K562 (cell line): Measurements from ENCODE around the gene VILL. TPM values are rescaled to one million over a fixed set of nuclear protein-coding genes. Genes with fewer than 3 reads are reported as not detected.

Experiments
- CCAR2 ChIP-seq: fragments of 200-400 bp; formaldehyde crosslinking; IDR thresholded peaks from 2 replicates; pipeline ENCODE4 v1.6.1; 2017; ENCODE audit warnings: mild to moderate bottlenecking, low read depth, low read length
- E2F5 ChIP-seq: sonication (generic); formaldehyde crosslinking; IDR thresholded peaks from 2 replicates; pipeline ENCODE4 v1.8.0; 2022; ENCODE audit warnings: mild to moderate bottlenecking, missing genetic modification reagents
- E2F8 ChIP-seq: fragments of 450-650 bp; IDR thresholded peaks from 2 replicates; pipeline ENCODE4 v1.7.1; 2018; ENCODE audit warnings: mild to moderate bottlenecking, low read depth; ENCODE audit not compliant: partially characterized antibody
- EZH2 ChIP-seq: IDR thresholded peaks from 2 replicates; pipeline ENCODE4 v1.6.1; 2012; ENCODE audit warnings: low read depth, mild to moderate bottlenecking, inconsistent platforms, low read length, borderline replicate concordance
- FOXA3 ChIP-seq, 2 experiments: fragments of 450-650 bp in 1 of 2; sonication (generic) in 1 of 2; formaldehyde crosslinking; IDR thresholded peaks in 1 of 2; conservative IDR thresholded peaks in 1 of 2; 2 replicates each; pipeline versions ENCODE4 v1.4.0 to v1.8.0; 2020 to 2022; ENCODE audit warnings: mild to moderate bottlenecking in 2 of 2, missing genetic modification reagents in 1 of 2
- HBP1 ChIP-seq: fragments of 450-650 bp; formaldehyde crosslinking; IDR thresholded peaks from 2 replicates; pipeline ENCODE4 v1.4.0; 2022; ENCODE audit warnings: missing genetic modification characterization
- ILK ChIP-seq: fragments of 450-650 bp; IDR thresholded peaks from 2 replicates; pipeline ENCODE4 v1.6.1; 2016; ENCODE audit warnings: missing genetic modification characterization, low read depth, mild to moderate bottlenecking, missing compliant biosample characterization, moderate library complexity, borderline replicate concordance
- KDM2B ChIP-seq: fragments of 250-450 bp; sonication (Bioruptor Pico); IDR thresholded peaks from 2 replicates; pipeline ENCODE4 v1.8.0; 2021; ENCODE audit warnings: mild to moderate bottlenecking, moderate library complexity
- KLF10 ChIP-seq: fragments of 250-450 bp; sonication (Bioruptor Pico); IDR thresholded peaks from 2 replicates; pipeline ENCODE4 v1.6.1; 2021; ENCODE audit warnings: matching md5 sums
- MBD1 ChIP-seq: fragments of 250-450 bp; sonication (Bioruptor Pico); IDR thresholded peaks from 2 replicates; pipeline ENCODE4 v1.8.0; 2022; ENCODE audit warnings: inconsistent platforms
- RBM22 ChIP-seq: fragments of 200-400 bp; formaldehyde crosslinking; IDR thresholded peaks from 2 replicates; pipeline ENCODE4 v1.6.1; 2018; ENCODE audit warnings: low read length, low read depth; ENCODE audit not compliant: poor library complexity, severe bottlenecking
- ZBTB12 ChIP-seq: fragments of 250-450 bp; sonication (Bioruptor Pico); IDR thresholded peaks from 2 replicates; pipeline ENCODE4 v1.4.0; 2020
- ZBTB49 ChIP-seq: sonication (generic); formaldehyde crosslinking; IDR thresholded peaks from 2 replicates; pipeline ENCODE4 v1.8.0; 2022; ENCODE audit warnings: missing genetic modification reagents, mild to moderate bottlenecking, borderline replicate concordance
- polyA plus RNA-seq, 8 experiments: library from polyadenylated mRNA; depleted of rRNA in 4 of 8; stranded (reverse) in 5 of 8; unstranded in 3 of 8; fragments of >200 nt; fragmentation: Nextera tagmentation in 2 of 8; fragmentation: Illumina TruSeq in 1 of 8; extraction: Ambion mirVana in 2 of 8; extraction: Trizol in 1 of 8; gene quantifications; 2 replicates each; pipeline versions ENCODE4 v1.2.1 to v1.2.3, GENCODE V29; 2011 to 2014; ENCODE audit warnings: inconsistent platforms in 1 of 8, missing spikeins in 1 of 8
- total RNA-seq, 7 experiments: library from RNA; depleted of rRNA in 6 of 7; stranded (reverse); fragments of >200 nt in 6 of 7; fragmentation: Illumina TruSeq in 2 of 7; extraction: Trizol in 2 of 7; gene quantifications; 2 replicates each; pipeline versions ENCODE4 v1.2.1 to v1.2.3, GENCODE V29; 2011 to 2021; ENCODE audit warnings: low replicate concordance in 1 of 7

VILL gene
- total and polyA plus RNA-seq, 9 of the 15 experiments (the other 6 are each of a cell fraction or from before 2014, with no cell fraction given): 0.11 to 16.0 (median 8.8) TPM

- TF ChIP-seq ZBTB49 (CRISPR knock-in tag): peak; percentile 78; the same call in 1 of the 2 replicates
- TF ChIP-seq RBM22: no peak
- peak; percentile 96 for TF ChIP-seq E2F5 (CRISPR knock-in tag)
- no peak for TF ChIP-seq ILK (tag)
- TF ChIP-seq CCAR2: no peak
- no peak for TF ChIP-seq KDM2B (CRISPR knock-in tag)
- 0 out of 2 replicates have a peak, but pooled peaks have one; percentile 13 for TF ChIP-seq KLF10 (CRISPR knock-in tag)
- TF ChIP-seq ZBTB12 (CRISPR knock-in tag): 0 out of 2 replicates have a peak, but pooled peaks have one; percentile 4
- TF ChIP-seq MBD1 (CRISPR knock-in tag): no peak
- TF ChIP-seq FOXA3 (CRISPR knock-in tag; conservative IDR thresholded peaks at IDR 0.05 in 1 of 2, IDR thresholded peaks at IDR 0.05 in 1 of 2): peak in 1 of 2 experiments; percentile 68; a peak in 1 of 4 replicates
- peak; percentile 89 for TF ChIP-seq E2F8
- TF ChIP-seq HBP1 (CRISPR knock-in tag): peak; percentile 86; the same call in 1 of the 2 replicates
- no peak for TF ChIP-seq EZH2
Observed at GRCh38 chr3:37993820-37994638, 3.4 kb downstream of the VILL start (continued).
